ENCODE measurements around the gene PPP1CA.

Gene PPP1CA

GRCh38 chr11:67356387-67356863 is 45.2 kb downstream of the PPP1CA start:
- TF ChIP-seq CTCF (IDR thresholded peaks at IDR 0.05): no peak

GRCh38 chr11:67355794-67356386 is 45.8 kb downstream of the PPP1CA start:
- TF ChIP-seq CTCF (IDR thresholded peaks at IDR 0.05): no peak

GRCh38 chr11:67355023-67355793 is 46.5 kb downstream of the PPP1CA start:
- no peak for TF ChIP-seq CTCF (IDR thresholded peaks at IDR 0.05)

DNA sequence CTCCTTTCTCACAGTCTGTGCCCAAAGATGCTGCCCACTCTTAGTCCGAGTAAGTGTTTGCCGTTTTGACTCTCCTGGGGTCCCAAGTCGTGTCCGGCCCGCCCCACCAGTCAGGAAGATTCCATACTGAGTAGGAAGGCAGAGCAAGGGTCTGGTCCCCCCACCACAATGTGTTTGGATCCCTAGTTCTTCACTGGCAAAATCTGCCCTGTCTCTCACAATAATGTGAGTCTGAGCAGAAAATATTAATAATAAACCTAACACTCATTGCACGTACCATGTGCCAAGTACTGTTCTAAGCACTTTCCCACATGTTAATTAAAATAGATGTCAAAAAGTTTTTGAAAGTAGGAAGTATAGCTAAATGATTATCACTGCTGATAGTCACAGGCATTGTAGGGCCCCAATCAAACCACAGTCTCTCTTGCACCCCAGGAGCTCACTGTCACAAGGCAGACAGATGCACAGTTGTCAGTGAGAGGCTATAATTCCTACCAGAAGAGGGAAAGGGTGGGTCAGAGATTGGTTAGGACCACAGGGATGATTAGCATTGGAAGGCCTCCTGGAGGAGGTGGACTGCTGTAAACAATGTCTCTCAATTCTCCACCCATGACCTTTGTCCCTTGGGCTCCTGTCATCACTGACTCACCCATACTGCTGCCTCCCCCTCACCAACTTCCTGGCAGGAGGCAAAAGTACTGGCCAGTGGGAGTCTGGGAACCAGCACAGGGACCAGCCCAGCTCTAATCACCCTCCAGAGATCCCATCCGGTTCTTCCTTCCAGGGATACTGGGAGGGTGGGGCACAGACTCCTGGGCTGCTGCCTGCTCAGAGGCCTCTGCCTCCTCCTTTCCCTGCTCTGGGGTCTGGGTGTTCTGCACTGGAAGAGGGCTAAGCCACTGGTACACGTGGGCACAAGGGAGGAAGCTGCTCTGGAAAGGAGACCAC is 47.3 kb downstream of the PPP1CA start:
- TF ChIP-seq CTCF (IDR thresholded peaks at IDR 0.05): no peak

DNA sequence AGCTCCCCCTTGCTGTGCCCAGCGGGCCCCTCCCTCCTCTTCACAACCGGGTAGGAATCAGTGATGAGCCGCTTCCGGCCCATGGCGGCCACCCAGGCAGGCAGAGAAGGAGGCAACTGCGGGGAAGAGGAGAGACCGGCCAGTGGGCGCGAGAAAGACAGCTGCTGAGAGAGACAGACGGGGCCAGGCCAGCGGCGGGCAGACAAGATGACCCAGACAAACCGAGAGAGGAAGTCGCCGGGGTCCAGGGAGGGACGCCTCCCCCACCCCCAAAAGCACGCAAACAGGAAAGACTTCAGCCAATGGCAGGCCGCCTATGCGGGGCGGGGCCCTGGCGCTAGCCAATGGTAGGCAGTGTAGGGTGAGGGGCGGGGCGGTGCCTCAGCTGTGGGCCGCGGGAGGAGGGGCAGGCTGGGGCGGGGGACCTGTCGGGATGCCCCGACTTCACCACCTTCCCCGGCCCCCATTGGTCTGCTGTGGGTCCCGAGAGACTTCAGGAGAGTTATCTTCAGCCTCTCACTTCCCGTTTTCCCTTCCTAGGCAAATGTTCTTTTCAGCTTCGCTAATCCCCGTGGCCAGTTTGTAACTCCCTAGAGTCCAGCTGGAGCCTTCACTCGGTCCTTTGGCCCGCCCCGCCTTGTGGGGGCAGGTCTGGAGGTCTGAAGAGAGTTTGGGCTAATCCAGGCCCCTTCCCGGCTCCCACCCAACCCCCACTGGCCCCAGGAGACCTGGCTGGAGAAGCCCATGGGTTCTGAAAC is 48.2 kb downstream of the PPP1CA start, which contains the start of gene POLD4:
POLD4 (minus strand) TSS at position 230 of the 758 bp plus-strand sequence; CDS start at position 83, 147 bp downstream.
- no peak for TF ChIP-seq CTCF (IDR thresholded peaks at IDR 0.05)

DNA sequence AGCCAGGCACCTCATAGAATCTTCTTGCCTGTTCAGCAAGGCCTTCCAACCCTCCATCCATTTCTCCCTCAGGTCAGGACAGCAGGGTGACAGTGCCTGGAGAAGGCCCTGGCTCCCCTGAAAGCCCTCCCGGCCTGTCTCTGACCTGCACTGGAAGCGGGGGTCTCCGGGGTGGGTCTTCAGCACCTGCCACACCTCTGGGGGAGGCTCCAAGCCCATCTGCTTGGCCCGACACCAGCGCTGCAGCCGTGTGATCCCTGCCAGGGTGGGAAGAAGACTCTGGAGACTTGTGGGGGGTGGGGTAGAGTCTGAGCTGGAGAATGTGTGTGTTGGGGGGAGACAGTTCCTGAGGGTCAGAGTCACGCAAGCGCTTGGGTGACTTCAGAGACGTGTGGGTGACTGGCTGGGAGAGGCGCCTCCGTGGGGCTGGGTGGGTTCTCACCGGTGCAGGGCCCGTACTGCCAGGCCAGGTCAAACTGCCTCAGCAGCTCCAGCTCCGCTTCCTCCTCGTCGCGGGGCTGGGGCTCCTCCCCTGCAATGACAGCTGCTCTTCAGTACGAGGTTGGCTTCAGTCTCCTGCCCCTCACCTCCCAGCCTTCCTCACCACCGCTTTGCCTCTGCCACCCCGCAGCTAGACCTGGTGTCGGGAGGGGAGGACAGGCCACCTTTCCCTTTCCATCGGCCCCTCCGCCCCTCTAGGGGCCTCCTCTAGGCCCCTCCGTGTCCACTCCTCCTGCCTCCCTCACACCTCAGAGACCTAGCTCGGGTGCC is 48.9 kb downstream of the PPP1CA start:
- TF ChIP-seq CTCF (IDR thresholded peaks at IDR 0.05): no peak
